GM12878 (cell line): ENCODE results near the gene FAM53B.

Experiments
- CTCF ChIP-seq, 3 experiments: IDR thresholded peaks in 2 of 3; conservative IDR thresholded peaks in 1 of 3; 2 replicates each; pipeline ENCODE4 v1.5.1; 2011; ENCODE audit warnings: low read depth in 3 of 3, low read length in 3 of 3, mild to moderate bottlenecking in 3 of 3, control low read depth in 2 of 3, moderate library complexity in 2 of 3, inconsistent platforms in 1 of 3, mixed read lengths in 1 of 3; ENCODE audit not compliant: control insufficient read depth in 2 of 3, insufficient read depth in 1 of 3; ENCODE audit errors: extremely low read depth in 1 of 3
- FOS ChIP-seq: IDR thresholded peaks from 3 replicates; pipeline ENCODE4 v1.6.1; 2011; ENCODE audit warnings: borderline replicate concordance; ENCODE audit not compliant: insufficient read length; ENCODE audit errors: extremely low read depth
- GABPA ChIP-seq: IDR thresholded peaks from 2 replicates; pipeline ENCODE4 v1.6.1; 2014; ENCODE audit warnings: antibody characterized with exemption, low read depth, mild to moderate bottlenecking, inconsistent platforms
- RAD51 ChIP-seq: fragments of 450-650 bp; IDR thresholded peaks from 2 replicates; pipeline ENCODE4 v1.6.1; 2016; ENCODE audit warnings: moderate library complexity, mild to moderate bottlenecking, inconsistent platforms

GRCh38 chr10:124762281-124762680 is 18.1 kb upstream of the FAM53B start:
- no peak for TF ChIP-seq CTCF (IDR thresholded peaks at IDR 0.05 in 2 of 3, conservative IDR thresholded peaks at IDR 0.05 in 1 of 3; ENCODE audit: control insufficient read depth in 2 of 3, extremely low read depth in 1 of 3, insufficient read depth in 1 of 3, low read depth in 3 of 3, low read length in 3 of 3)
- TF ChIP-seq GABPA, result no peak
- TF ChIP-seq RAD51, result no peak
- TF ChIP-seq FOS, result no peak
